ENCODE data around the gene B3GALNT2.
A peak's percentile ranks its signal among the peaks of the same experiment; 100 is the strongest.

B3GALNT2 gene

DNA sequence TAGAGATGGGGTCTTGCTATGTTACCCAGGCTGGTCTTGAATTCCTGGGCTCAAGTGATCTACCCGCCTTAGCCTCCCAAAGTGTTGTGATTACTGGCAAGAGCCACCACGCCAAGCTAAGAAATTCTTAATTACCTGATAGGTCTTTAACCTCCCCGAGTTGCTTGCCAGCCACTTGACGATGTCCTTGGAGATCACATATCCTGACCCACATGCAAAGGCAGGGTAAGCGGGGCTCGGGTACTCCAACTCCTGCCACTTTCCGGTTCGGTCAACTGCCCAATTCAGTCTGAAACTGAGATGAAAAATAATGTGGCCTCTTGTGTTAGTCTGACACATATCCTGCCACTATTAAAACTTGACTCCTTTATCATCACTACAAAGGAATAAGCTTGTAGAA, 50.2 kb downstream of the B3GALNT2 start:
- Histone ChIP-seq H3K4me3 (ENCODE audit: low read depth, low read length) (no peak overlapping the region), H3K27ac (no peak overlapping the region)
- no peak for TF ChIP-seq CTCF (IDR thresholded peaks at IDR 0.05; ENCODE audit: low read depth, low read length, missing control alignments)

DNA sequence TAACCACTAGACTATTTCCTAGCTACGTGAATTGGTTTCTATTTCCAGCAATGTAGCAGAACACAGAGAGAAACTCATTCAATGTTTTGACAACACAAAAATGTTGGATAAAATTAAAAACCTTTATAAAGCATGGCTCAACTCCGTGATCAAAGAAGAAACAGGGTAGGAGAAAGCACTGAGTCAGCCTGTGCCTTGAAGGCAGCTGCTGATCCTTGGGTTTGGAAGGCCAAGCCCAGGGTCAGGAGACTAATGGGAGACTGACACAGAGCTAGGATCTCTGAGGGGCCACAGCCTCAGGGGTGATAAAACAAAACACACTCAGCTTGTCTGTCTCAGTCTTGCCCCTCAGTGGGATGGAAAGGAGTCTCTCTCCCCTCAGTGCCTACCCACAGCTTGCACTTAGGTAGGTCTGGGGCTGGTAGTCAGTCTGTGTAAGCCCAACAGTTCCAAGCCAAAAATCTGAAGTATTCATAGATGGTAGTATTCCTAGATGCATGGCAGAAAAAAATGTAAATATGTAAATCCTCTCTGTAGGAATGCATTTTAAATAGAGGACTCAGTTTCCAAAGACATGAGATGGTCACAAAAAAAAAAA, 53.3 kb downstream of the B3GALNT2 start:
- Histone ChIP-seq H3K27me3 (replicated peaks) (no peaks in the 10 kb centered on the region), H3K4me3 (ENCODE audit: low read depth, low read length) (no peak overlapping the region), H3K36me3 (replicated peaks) (peaks cover 34% of the 10 kb centered on the region), H3K27ac (no peak overlapping the region)
- TF ChIP-seq CTCF (IDR thresholded peaks at IDR 0.05; ENCODE audit: low read depth, low read length, missing control alignments): no peak
- in situ Hi-C loops (cut with HindIII; ENCODE audit: low pct_ligation_motif_present, low sequenced_read_pairs): no loop called here
- DNase-seq: no peak

More for the DNA sequence above, 50.2 kb downstream of the B3GALNT2 start:
- H3K36me3 ChIP-seq (replicated peaks): peaks cover 17% of the 10 kb centered on the region
- in situ Hi-C loops (cut with HindIII; ENCODE audit: low pct_ligation_motif_present, low sequenced_read_pairs): no loop called here
- DNase-seq: no peak
- no peaks in the 10 kb centered on the region for H3K27me3 ChIP-seq (replicated peaks)

DNA sequence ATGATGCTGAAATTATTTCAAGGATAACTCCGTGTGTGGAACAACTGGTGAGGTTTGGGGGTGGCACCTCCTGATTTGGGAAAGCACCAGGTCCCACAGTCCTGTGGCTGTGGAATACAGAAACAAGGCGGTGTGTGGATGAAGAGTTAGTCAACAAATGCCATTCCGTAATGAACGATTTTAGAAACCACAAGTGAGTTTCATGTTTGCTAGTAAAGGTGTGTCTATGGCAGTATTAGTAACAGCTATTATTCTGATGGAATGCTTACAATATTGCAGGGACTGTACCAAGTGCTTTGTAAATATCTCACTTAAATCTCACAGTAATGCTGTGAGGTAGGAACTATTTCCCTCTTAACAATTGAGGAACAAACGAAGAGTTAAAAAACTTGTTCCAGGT, 53.8 kb downstream of the B3GALNT2 start:
- no peak for DNase-seq
- Histone ChIP-seq H3K27me3 (replicated peaks) (no peaks in the 10 kb centered on the region), H3K36me3 (replicated peaks) (peaks cover 36% of the 10 kb centered on the region), H3K4me3 (ENCODE audit: low read depth, low read length) (no peak overlapping the region), H3K27ac (no peak overlapping the region)
- TF ChIP-seq CTCF (IDR thresholded peaks at IDR 0.05; ENCODE audit: low read depth, low read length, missing control alignments): no peak
- in situ Hi-C loops (cut with HindIII; ENCODE audit: low pct_ligation_motif_present, low sequenced_read_pairs): no loop called here

DNA sequence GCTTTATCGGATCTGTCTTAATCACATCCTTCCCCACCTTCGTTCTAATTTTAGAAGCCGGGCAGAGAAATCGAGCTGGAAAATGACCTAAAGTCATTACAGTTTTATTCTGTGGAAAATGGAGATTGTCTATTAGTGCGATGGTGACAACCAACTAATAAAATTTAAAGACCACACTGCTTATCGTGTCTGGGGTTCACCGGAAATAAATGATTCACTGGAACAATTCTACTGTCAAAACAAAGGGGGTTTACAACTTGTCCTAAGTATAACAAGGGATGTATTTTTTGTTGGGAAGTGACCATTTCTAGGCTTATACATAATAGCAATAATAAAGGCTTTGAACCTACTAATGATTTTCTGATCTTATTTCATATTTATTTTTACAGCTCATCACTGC, 55.6 kb downstream of the B3GALNT2 start:
- Histone ChIP-seq H3K4me3 (ENCODE audit: low read depth, low read length) (no peak overlapping the region), H3K36me3 (replicated peaks) (peaks cover 49% of the 10 kb centered on the region), H3K27me3 (replicated peaks) (no peaks in the 10 kb centered on the region), H3K27ac (no peak overlapping the region)
- TF ChIP-seq CTCF (IDR thresholded peaks at IDR 0.05; ENCODE audit: low read depth, low read length, missing control alignments): no peak
- in situ Hi-C loops (cut with HindIII; ENCODE audit: low pct_ligation_motif_present, low sequenced_read_pairs): no loop called here
- no peak for DNase-seq

DNA sequence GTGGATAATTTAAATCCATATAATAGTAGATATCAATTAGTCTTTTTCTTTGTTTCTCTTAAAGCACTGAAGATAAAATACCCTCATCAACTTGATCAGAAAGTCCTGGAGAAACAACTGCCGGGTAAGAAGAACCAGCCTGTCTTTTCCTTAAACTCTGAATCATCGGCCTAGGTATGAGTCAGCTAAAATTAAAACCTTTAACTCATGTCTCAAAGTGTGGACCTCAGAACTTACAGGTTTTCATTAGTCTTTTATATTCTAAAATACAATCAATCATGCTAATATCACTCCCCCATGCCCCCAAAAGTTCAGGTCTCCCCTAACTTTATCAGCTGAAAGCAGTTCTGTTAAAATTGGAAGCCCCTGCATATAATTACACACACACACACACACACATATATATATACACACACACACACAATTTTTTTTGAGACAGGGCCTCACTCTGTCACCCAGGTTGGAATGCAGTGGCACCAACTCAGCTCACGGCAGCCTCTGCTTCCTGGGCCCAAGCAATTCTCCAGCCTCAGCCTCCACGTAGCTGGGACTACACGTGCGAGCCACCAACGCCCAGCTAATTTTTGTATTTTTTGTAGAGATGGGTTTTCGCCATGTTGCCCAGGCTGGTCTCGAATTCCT, 61.3 kb downstream of the B3GALNT2 start:
- Histone ChIP-seq H3K27me3 (replicated peaks) (no peaks in the 10 kb centered on the region), H3K36me3 (replicated peaks) (peaks cover 45% of the 10 kb centered on the region), H3K4me3 (ENCODE audit: low read depth, low read length) (no peak overlapping the region), H3K27ac (peak overlapping the region; percentile 73)
- in situ Hi-C loops (cut with HindIII; ENCODE audit: low pct_ligation_motif_present, low sequenced_read_pairs): no loop called here
- peak; percentile 42 for DNase-seq
- TF ChIP-seq CTCF (IDR thresholded peaks at IDR 0.05; ENCODE audit: low read depth, low read length, missing control alignments): no peak

All from brain microvascular endothelial cell (primary cell).